Fibroblast of the conjunctiva (primary cell): ENCODE data around the gene WWOX.
"Not testable (repeated sequence)": the region's sequence is repeated elsewhere in the genome, so short reads cannot be mapped to it uniquely, and the experiment has no call there.

Experiments
- DNase-seq: peaks from one replicate; pipeline ENCODE4 v3.0.0-alpha.2; 2010; ENCODE audit warnings: low read depth

Gene WWOX

GRCh38 chr16:79042141-79042540 lies 942.7 kb downstream of the WWOX start:
- no peak for DNase-seq

- no peak for DNase-seq
Observed at GRCh38 chr16:79042886-79043285, 943.4 kb downstream of the WWOX start.

- DNase-seq: no peak
Observed at GRCh38 chr16:79045191-79045590, 945.7 kb downstream of the WWOX start.

- no peak for DNase-seq
Observed at GRCh38 chr16:79047337-79047736, 947.9 kb downstream of the WWOX start.

- no peak for DNase-seq
Observed at GRCh38 chr16:79049040-79049439, 949.6 kb downstream of the WWOX start.

GRCh38 chr16:79050063-79050462 lies 950.6 kb downstream of the WWOX start:
- no peak for DNase-seq

- DNase-seq: no peak
Observed at GRCh38 chr16:79051313-79051712, 951.9 kb downstream of the WWOX start.

GRCh38 chr16:79052198-79052597 lies 952.7 kb downstream of the WWOX start:
- not testable (repeated sequence) for DNase-seq

- no peak for DNase-seq
Observed at GRCh38 chr16:79053577-79053976, 954.1 kb downstream of the WWOX start.

GRCh38 chr16:79054211-79054984 lies 954.9 kb downstream of the WWOX start:
- no peak for DNase-seq

- no peak for DNase-seq
Observed at GRCh38 chr16:79055251-79055970, 956.0 kb downstream of the WWOX start.

- no peak for DNase-seq
Observed at GRCh38 chr16:79061181-79061580, 961.7 kb downstream of the WWOX start.

GRCh38 chr16:79062336-79062735 lies 962.9 kb downstream of the WWOX start:
- no peak for DNase-seq

- DNase-seq: no peak
Observed at GRCh38 chr16:79062821-79063220, 963.4 kb downstream of the WWOX start.

GRCh38 chr16:79064256-79064972 lies 965.0 kb downstream of the WWOX start:
- no peak for DNase-seq

- DNase-seq: no peak
Observed at GRCh38 chr16:79066561-79066960, 967.1 kb downstream of the WWOX start.

- no peak for DNase-seq
Observed at GRCh38 chr16:79067600-79067999, 968.1 kb downstream of the WWOX start.

GRCh38 chr16:79069121-79069520 lies 969.7 kb downstream of the WWOX start:
- no peak for DNase-seq

GRCh38 chr16:79069633-79070032 lies 970.2 kb downstream of the WWOX start:
- no peak for DNase-seq

GRCh38 chr16:79071424-79071823 lies 972.0 kb downstream of the WWOX start:
- DNase-seq: no peak

- no peak for DNase-seq
Observed at GRCh38 chr16:79072517-79072916, 973.1 kb downstream of the WWOX start.

- no peak for DNase-seq
Observed at GRCh38 chr16:79073566-79073965, 974.1 kb downstream of the WWOX start.

- no peak for DNase-seq
Observed at GRCh38 chr16:79074541-79074940, 975.1 kb downstream of the WWOX start.
